ENCODE measurements around the gene FBXO42.
"Not testable (repeated sequence)": the region's sequence is repeated elsewhere in the genome, so short reads cannot be mapped to it uniquely, and the experiment has no call there.

The FBXO42 gene

DNA sequence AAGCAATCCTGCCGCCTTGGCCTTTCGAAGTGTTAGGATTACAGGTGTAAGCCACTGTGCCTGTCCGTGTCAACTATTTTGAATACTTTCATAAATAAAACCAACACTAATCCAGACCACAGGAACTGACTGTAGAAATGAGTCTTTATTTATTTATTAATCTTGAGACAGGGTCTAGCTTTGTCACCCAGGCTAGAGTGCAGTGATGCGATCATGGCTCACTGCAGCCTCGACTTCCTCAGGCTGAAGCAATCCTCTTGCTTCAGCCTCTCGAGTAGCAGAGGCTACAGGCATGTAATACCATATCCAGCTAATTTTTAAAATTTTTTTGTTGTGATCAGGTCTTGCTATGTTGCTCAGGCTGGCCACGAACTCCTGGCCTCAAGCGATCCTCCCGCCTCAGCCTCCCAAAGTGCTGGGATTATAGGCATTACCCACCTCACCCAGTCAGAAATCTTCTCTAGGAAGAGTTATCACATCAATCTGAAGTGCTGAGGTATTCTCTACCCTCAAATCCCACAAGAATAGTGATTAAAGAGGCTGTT, 93.6 kb downstream of the FBXO42 start:
- DNase-seq, result no peak

- no peak for DNase-seq
Measured at GRCh38 chr1:16257968-16258367, 94.3 kb downstream of the FBXO42 start.

GRCh38 chr1:16257556-16257955, 94.7 kb downstream of the FBXO42 start:
- not testable (repeated sequence) for DNase-seq

DNA sequence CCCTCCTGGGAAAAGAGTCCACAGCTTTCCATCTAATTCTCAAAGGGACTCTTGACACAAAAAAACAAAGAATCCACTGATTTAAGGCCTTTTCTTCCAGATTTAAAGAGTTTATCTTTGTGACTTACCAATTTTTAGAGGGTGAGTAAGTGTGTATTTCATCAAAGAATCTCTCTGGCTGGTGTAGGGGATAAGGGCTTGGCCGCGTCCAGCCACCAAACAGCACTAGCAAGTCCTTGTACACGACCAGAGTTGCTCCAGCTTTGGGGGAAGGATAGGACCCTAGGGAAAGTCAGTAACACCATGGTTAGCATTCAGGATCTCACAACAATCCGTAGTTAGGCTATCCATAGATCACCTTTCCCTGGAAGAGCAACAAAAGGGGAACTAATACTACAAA, 95.8 kb downstream of the FBXO42 start:
- DNase-seq, result no peak

GRCh38 chr1:16254263-16254928, 97.9 kb downstream of the FBXO42 start:
- no peak for DNase-seq

- DNase-seq, result no peak
Measured at GRCh38 chr1:16253332-16253922, 98.9 kb downstream of the FBXO42 start.

GRCh38 chr1:16252912-16253311, 99.4 kb downstream of the FBXO42 start:
- no peak for DNase-seq

DNA sequence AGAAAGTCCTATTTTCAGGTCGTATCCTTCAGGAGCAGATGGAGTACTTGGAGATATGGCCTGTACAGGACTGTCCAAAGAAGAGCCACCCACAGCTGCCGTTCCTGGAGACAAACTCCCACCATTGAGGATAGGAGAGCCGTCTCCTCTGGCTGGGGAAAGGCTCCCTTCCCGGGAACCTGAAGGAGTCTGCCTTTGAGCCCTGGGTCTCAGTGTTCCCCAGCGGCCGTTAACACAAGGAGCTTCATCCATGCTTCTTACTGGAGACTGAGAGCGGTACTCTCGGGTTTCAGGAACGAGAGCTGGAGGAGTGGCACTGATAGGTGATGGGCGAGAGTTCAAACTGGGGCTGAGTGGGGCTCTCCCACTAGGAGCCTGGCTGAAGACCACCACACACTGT, 100.9 kb downstream of the FBXO42 start:
- DNase-seq, result no peak

DNA sequence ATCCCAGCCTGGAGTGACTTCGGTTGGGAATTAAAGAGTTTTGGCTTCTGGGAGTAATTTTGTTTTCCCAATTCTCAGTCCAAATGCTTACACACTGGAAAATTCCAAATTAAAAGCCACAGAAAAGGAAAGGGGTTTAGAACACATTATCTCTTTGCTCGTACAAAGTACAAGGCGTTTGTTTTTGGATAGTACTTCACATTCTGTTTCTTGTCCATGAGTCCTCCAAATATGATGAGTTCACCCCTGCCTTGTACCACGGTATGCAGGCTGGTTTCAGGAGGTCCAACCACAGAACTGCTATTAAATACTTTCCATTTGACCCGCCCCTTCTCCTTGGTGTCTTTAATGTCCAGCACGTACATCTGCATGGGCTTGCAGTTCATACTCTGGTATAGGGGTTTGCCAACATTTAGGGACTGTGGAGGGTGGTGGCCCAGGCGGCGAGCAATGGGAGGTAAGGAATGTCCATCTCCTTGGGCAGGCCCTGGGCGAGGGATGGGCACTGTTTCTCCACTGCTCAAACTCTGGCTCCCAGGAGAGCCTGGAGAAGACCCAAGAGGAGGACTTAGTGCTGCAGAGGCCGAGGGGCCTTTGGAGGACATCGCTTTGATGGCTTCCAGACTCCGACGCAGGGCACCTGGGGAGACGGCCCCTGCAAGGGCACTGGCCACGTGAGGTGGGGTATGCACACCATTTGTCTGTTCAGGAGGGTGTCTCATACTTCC, 101.6 kb downstream of the FBXO42 start:
- no peak for DNase-seq

DNA sequence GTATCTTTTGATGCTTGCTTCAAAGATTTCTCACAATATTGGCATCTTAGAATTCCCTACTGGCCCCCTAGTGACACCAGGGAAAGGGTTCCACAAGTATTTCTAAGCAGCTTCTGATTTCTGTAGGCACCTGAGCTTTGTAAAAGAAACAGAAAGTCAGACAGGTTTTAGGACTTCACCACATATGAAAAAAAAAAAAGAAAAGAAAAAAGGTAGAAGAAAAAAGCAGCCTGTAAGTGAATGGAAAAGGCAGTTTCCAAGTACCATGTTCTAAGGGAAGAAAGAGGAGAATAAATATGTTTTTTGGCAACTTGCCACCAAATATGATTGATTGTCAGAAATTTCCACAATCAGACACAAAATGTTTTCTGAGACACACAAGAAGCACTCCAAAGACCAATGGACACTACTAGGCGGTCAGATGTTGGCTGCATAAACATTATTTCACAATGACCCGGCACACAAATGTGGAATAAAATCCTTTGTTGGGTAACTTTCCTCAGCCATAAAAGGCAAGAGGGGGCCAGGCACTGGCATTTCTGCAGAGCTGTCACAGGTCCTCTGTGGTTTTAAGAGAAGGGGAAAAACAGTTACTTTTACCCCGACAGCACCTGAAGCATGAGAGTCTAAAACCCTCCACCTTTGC, 102.6 kb downstream of the FBXO42 start:
- no peak for DNase-seq

GRCh38 chr1:16248603-16249516, 103.4 kb downstream of the FBXO42 start:
- DNase-seq, result no peak

DNA sequence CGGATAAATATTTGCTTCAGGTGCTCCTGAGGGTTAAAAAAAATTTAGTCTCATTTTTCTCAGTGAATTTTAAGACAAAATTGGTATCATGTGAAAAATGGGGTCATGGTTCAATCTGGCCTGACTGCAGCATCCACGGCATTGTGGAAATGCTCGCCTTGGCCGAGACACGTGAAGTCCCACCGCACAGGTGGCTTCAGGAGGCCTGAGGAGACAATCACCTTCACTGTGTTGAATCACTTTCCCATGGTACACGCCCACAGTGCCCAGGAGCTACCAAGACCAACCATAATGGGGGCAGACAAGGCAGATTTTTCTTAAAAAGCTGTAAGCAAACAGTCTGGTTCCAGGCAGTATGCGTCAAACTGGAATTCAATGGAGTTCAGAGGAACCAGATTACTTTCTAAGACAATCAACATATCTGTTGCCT, 104.3 kb downstream of the FBXO42 start:
- DNase-seq, result no peak

DNA sequence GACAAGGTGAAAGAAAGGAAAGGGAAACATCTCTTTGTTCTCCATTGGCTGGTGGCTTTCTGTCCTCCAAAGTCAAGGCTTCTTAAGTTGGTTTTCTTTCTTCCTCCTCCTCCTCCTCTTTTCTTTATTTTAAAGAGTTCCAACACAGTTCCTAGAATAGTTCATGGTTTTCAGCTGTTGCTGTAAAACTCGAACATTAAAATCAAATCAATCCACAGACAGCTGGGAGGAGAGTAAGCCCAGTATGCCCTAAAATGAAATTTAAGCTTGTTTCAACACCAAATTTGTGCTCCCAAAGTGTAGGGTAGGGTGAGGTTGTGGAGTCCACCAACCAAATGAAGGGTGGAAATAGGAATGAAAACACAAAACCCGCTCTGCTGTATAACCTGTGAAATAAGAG, 104.8 kb downstream of the FBXO42 start:
- DNase-seq, result no peak

DNA sequence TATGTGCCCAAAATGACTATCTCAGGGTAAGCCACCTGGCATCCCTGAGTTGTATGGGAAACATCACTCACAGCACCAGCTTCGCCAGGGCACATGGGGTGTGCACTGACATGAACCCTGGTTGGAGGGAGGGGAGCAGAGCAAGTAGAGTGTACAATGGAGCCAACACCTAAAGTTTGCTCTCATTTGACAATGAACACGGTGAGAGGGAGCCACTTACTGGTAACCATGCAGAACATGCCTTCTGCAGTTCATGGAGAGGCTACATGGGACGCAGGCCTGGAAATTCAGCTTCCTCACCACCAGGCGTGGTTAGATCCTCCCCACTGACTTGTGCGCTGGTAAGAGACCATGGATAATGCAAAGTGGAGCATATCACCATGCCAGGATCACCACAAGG, 105.3 kb downstream of the FBXO42 start:
- DNase-seq, result no peak

GRCh38 chr1:16246239-16246638, 106.0 kb downstream of the FBXO42 start:
- DNase-seq, result not testable (repeated sequence)

DNA sequence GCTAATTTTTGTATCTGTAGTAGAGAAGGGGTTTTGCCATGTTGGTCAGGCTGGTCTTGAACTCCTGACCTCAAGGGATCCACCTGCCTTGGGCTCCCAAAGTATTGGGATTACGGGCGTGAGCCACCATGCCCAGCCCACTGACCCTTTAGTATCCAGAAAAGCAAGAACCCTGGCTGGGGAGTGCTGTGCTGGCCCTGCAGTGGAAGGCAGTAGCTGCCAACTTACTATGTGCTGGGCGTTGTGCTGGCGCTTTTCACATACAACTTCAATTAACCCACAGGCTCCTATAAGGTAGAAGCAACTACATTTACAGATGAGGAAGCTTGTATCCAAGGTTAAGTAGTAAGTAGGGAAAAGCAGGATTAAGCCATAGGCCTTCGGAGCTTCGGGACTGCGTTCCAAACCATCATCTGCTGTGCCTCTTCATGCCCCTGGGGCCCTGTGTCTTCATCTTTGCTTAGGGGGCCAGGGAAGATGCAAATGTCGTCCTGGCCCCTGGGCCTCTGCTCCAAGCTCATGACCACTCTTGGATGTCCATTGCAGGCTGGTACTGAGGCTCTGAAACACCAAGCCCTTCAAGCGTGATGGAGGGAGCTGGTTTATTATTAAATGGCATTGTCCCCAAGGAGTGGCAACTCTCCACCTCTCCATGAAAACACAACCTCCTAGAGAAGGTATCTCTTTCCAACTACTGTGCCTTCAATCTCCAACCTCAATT, 106.6 kb downstream of the FBXO42 start:
- no peak for DNase-seq

- no peak for DNase-seq
Measured at GRCh38 chr1:16244650-16245285, 107.5 kb downstream of the FBXO42 start.

GRCh38 chr1:16243936-16244649, 108.2 kb downstream of the FBXO42 start:
- DNase-seq, result peak; percentile 84

DNA sequence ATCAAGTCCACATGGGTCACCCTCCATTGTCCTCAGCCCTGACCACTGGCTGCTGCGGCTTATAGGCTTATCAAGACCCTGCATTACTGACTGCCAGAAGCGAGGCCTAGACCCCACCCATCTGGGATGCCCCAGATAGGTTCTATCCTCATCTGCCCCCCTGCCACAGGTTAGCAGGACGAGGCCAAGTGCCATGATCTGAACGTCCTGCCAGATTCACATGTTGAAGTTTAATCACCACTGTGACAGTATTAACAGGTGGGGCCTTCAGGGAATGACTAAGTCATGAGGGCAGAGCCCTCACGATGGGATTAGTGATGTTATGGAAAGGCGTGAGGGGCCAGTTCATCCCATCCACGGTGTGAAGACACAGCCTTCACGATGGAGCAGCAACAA, 109.1 kb downstream of the FBXO42 start:
- DNase-seq, result no peak

DNA sequence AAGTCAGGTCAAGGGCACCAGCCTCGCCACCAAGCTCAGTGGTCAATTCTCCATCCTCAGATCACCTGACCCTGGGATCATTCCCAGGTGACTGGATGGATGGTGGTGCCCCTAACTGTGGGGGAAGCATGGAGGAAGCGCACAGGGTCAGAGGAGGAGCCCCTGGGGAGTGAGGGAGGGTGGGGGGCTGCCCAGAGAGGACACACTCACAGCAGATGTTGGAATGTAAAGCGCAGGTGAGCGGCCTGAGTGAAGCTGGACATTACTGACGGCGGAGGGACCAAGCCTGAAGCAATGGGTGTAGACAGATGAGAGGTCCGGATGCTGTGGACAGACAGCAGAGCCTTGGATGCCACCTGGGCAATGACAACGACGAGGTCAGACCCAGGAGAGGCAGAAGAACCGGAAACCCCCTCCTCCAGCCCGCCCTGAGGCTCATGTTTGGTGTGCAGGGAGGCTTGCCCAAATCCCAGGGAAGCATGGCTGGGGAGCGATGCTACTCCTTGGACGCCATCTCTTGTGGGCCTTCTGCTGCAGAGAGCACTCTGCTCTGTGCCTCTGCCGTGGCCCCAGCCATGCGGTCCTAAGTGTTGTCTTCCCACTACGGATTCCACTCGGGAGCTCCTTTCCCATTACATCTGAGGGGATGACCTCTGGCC, 109.6 kb downstream of the FBXO42 start:
- DNase-seq, result no peak
